ENCODE measurements around the gene RAET1E. TPM values are rescaled to one million over a fixed set of nuclear protein-coding genes. Genes with fewer than 3 reads are reported as not detected.
"Not testable (repeated sequence)": the region's sequence is repeated elsewhere in the genome, so short reads cannot be mapped to it uniquely, and the experiment has no call there.

RAET1E gene
- total RNA-seq, 1 donor from 2014 or later: not detected

GRCh38 chr6:149925253-149925973, 27.5 kb upstream of the RAET1E start:
- Mint-ChIP-seq H3K27me3 (peaks cover 90% of the 10 kb centered on the region), H3K9me3 (ENCODE audit: low read depth) (no peaks in the 10 kb centered on the region), H3K36me3 (ENCODE audit: insufficient read depth) (no peaks in the 10 kb centered on the region), H3K4me3 (ENCODE audit: low read depth) (peak overlapping the region; percentile 75), H3K27ac (no peak overlapping the region), H3K4me1 (ENCODE audit: low read depth) (peaks cover 7% of the 10 kb centered on the region)
- TF ChIP-seq, protein P1, sequence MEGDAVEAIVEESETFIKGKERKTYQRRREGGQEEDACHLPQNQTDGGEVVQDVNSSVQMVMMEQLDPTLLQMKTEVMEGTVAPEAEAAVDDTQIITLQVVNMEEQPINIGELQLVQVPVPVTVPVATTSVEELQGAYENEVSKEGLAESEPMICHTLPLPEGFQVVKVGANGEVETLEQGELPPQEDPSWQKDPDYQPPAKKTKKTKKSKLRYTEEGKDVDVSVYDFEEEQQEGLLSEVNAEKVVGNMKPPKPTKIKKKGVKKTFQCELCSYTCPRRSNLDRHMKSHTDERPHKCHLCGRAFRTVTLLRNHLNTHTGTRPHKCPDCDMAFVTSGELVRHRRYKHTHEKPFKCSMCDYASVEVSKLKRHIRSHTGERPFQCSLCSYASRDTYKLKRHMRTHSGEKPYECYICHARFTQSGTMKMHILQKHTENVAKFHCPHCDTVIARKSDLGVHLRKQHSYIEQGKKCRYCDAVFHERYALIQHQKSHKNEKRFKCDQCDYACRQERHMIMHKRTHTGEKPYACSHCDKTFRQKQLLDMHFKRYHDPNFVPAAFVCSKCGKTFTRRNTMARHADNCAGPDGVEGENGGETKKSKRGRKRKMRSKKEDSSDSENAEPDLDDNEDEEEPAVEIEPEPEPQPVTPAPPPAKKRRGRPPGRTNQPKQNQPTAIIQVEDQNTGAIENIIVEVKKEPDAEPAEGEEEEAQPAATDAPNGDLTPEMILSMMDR (IDR thresholded peaks at IDR 0.05; ENCODE audit: unreplicated experiment): no peak
- DNase-seq (ENCODE audit: low spot score, unreplicated experiment): no peak

GRCh38 chr6:149924933-149925252, 27.0 kb upstream of the RAET1E start:
- no peak for DNase-seq (ENCODE audit: low spot score, unreplicated experiment)
- TF ChIP-seq, protein P1 (IDR thresholded peaks at IDR 0.05; ENCODE audit: unreplicated experiment): no peak
- Mint-ChIP-seq H3K27me3 (peaks cover 90% of the 10 kb centered on the region), H3K36me3 (ENCODE audit: insufficient read depth) (no peaks in the 10 kb centered on the region), H3K4me3 (ENCODE audit: low read depth) (no peak overlapping the region), H3K27ac (no peak overlapping the region), H3K4me1 (ENCODE audit: low read depth) (peaks cover 7% of the 10 kb centered on the region), H3K9me3 (ENCODE audit: low read depth) (no peaks in the 10 kb centered on the region)

DNA sequence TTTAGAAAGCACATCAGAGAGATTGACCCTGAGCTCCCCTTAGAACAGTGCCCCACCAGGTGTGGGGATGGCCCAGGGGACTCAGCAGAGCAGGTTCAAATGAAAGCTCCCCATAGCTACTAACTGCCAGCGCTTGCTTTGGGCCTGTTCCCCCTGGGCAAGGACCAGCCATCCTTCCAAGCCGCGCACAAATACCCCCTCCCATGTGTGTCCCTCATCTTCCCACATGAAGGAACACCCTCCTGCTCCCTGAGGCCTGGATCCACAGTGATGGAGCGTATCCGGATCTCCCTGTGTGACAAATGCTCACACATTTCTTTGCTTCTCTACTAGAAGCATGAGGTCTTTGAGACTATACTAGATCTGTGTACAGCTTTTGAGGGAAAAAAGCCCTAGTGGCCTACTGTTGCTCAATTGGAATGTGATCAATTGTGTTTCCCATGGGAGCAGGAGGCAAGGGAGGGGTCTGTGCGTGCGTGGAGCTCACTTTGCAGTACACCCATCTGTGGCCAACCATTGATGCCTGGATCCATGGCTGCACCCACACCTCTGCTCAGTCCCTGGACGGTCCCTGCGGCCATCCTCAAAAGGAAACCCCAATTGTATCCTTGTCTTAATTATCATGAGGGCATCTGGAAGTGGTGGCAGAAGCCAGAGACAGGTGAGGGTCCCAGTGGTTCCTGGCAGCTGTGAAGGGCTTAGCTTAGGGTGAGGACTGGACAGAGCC, 26.5 kb upstream of the RAET1E start:
- Mint-ChIP-seq H3K4me3 (ENCODE audit: low read depth) (peak overlapping the region; percentile 15), H3K9me3 (ENCODE audit: low read depth) (no peaks in the 10 kb centered on the region), H3K36me3 (ENCODE audit: insufficient read depth) (no peaks in the 10 kb centered on the region), H3K27me3 (peaks cover 90% of the 10 kb centered on the region), H3K27ac (no peak overlapping the region), H3K4me1 (ENCODE audit: low read depth) (peaks cover 7% of the 10 kb centered on the region)
- TF ChIP-seq, protein P1 (IDR thresholded peaks at IDR 0.05; ENCODE audit: unreplicated experiment): no peak
- no peak for DNase-seq (ENCODE audit: low spot score, unreplicated experiment)

DNA sequence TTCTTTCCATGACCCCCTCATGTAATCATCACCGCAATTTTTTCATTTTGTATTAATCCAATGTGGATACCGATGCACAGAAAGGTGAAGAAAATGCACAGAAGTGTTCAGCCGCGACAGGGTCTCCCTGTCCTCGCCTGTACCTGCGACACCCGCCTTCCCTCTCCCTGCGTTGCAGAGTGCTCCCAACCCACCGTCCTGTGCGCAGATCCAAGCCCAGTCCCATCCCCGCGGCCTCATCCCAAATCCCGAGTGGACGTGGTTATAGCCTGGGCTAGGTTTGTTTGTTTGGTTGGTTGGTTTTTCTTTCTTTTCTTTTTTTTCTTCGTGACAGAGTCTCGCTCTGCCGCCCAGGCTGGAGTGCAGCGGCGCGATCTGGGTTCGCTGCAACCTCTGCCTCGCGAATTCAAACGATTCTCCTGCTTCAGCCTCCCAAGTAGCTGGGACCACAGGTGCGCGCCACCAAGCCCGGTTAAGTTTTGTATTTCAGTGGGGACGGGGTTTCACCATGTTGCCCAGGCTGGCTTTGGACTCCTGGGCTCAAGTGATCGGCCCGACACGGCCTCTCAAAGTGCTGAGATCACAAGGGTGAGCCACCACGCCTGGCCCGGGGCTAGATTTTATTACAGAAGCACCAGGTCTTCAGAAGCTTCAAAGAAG, 25.5 kb upstream of the RAET1E start:
- Mint-ChIP-seq H3K9me3 (ENCODE audit: low read depth) (no peaks in the 10 kb centered on the region), H3K4me3 (ENCODE audit: low read depth) (peak overlapping the region; percentile 68), H3K4me1 (ENCODE audit: low read depth) (peaks cover 7% of the 10 kb centered on the region), H3K27me3 (peaks cover 90% of the 10 kb centered on the region), H3K36me3 (ENCODE audit: insufficient read depth) (no peaks in the 10 kb centered on the region), H3K27ac (peak overlapping the region; percentile 85)
- DNase-seq (ENCODE audit: low spot score, unreplicated experiment): no peak
- TF ChIP-seq, protein P1 (IDR thresholded peaks at IDR 0.05; ENCODE audit: unreplicated experiment): no peak

- Mint-ChIP-seq H3K27ac (peak within 1 kb of the TSS; percentile 85), H3K36me3 (ENCODE audit: insufficient read depth) (no peaks in the 10 kb centered on the region), H3K4me3 (ENCODE audit: low read depth) (peak within 1 kb of the TSS; percentile 68), H3K9me3 (ENCODE audit: low read depth) (no peaks in the 10 kb centered on the region), H3K27me3 (peaks cover 90% of the 10 kb centered on the region), H3K4me1 (ENCODE audit: low read depth) (peaks cover 7% of the 10 kb centered on the region)
- TF ChIP-seq, protein P1 (IDR thresholded peaks at IDR 0.05; ENCODE audit: unreplicated experiment): no peak
- peak; percentile 60 for DNase-seq (ENCODE audit: low spot score, unreplicated experiment)
Measured at GRCh38 chr6:149922642-149923326, 24.9 kb upstream of the RAET1E start, which contains the start of gene RAET1G. Gene RAET1G (minus strand): TSS chr6:149923121. CDS start chr6:149923010, 111 bp downstream.

GRCh38 chr6:149922091-149922490, 24.2 kb upstream of the RAET1E start:
- not testable (repeated sequence) for H3K36me3 Mint-ChIP-seq (ENCODE audit: insufficient read depth); H3K9me3 Mint-ChIP-seq (ENCODE audit: low read depth); DNase-seq (ENCODE audit: low spot score, unreplicated experiment); H3K27ac Mint-ChIP-seq; H3K4me1 Mint-ChIP-seq (ENCODE audit: low read depth)
- Mint-ChIP-seq H3K27me3 (peaks cover 89% of the 10 kb centered on the region), H3K4me3 (ENCODE audit: low read depth) (peak overlapping the region; percentile 68)

Data from progenitor cell of endocrine pancreas (in vitro differentiated cells).